Memory B cell (primary cell): ENCODE measurements around the gene MBD2.
A peak's percentile ranks its signal among the peaks of the same experiment; 100 is the strongest.
"Not testable (repeated sequence)": the region's sequence is repeated elsewhere in the genome, so short reads cannot be mapped to it uniquely, and the experiment has no call there.

Experiments used
- ATAC-seq: fragments of 150-1000 bp; cut with Tn5 transposase; 2 replicates; pipeline ENCODE4 v1.10.0; 2021; ENCODE audit warnings: low read depth, mild to moderate bottlenecking, moderate library complexity
- DNase-seq, 2 donors: peaks; one replicate each; pipeline ENCODE4 v3.0.0; 2022; ENCODE audit warnings: low spot score in 2 of 2
- H3K27ac Mint-ChIP-seq: one replicate; pipeline ENCODE4 v1.8.0; 2022; ENCODE audit warnings: mild to moderate bottlenecking, moderate library complexity, mixed read lengths
- H3K27me3 Mint-ChIP-seq: one replicate; pipeline ENCODE4 v1.8.0; 2022; ENCODE audit warnings: mixed read lengths
- H3K36me3 Mint-ChIP-seq: one replicate; pipeline ENCODE4 v1.8.0; 2022; ENCODE audit warnings: mild to moderate bottlenecking, mixed read lengths
- H3K4me1 Mint-ChIP-seq: one replicate; pipeline ENCODE4 v1.8.0; 2022; ENCODE audit warnings: mixed read lengths
- H3K4me3 Mint-ChIP-seq: one replicate; pipeline ENCODE4 v1.8.0; 2022; ENCODE audit warnings: mild to moderate bottlenecking, moderate library complexity, mixed read lengths
- H3K9me3 Mint-ChIP-seq: one replicate; pipeline ENCODE4 v1.8.0; 2022; ENCODE audit warnings: mixed read lengths

The MBD2 gene

DNA sequence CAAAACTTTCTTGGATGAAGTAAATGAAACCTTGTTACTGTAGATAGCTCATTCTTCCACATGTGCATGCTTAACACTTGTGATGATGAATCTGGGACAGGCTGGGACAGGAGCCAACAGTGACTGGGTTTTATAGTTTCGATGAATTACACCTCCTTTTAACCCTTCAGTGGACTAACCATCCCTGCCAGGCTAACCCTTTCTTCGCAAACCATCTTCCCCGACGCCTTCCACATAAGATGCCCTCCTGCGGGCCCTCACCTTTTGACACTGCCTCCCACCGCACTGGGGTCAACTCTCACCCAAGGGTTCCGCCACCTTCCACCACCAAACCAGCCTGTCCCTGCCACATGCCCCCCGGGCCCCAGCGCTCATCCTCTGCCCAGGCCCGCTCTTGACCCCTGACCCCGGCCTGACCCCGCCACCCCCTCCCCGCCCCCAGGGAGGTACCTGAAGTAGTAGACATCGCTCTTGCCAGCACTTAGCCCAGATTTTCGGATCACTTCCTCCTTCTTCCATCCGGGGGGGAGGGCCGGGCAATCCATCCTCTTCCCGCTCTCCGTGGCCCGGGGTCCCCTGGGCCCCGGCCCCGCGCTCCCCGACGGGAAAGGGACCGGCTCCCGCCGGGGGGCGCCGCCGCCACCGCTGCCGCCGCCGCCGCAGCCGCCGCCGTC lies 764 bp downstream of the MBD2 start:
- DNase-seq (peak in 1 of 2 donors; percentile 24), ATAC-seq (peak; percentile 15)
- Mint-ChIP-seq H3K36me3 (peaks cover 2% of the 10 kb centered on the region), H3K9me3 (no peaks in the 10 kb centered on the region), H3K4me3 (peak overlapping the region; percentile 91), H3K27me3 (no peaks in the 10 kb centered on the region), H3K4me1 (peaks cover 29% of the 10 kb centered on the region), H3K27ac (peak overlapping the region; percentile 87)

DNA sequence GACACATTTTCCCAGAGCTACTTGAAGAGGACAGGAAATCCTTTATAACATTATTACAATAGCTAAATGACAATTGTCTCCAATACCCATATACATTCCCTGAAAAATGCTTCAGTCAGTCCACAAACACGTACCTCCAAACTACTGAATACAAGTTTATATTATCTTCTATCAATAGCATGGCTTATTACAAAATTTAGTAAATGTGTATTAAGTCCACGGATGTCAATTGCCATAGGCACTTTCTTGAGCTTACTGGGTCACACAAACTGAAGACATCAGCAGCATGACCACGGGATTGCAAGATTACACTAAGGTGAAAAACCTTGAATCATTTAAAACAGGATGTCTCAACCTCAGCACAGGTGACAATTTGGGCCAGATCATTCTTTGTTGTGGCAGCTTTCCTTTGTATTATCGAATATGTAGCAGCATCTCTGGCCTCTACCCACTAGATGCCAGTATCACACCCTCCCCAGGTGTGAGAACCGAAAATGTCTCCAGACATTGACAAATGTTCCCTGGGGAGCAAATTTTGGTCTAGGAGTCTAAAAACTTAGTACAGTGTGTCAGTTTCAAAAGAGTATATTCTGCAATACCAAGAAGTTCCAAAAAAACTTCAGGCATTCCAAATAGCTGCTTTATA lies 1.4 kb downstream of the MBD2 start:
- H3K4me3 Mint-ChIP-seq, result peak overlapping the region; percentile 91
- no peaks in the 10 kb centered on the region for H3K9me3 Mint-ChIP-seq
- H3K27me3 Mint-ChIP-seq, result no peaks in the 10 kb centered on the region
- peak overlapping the region; percentile 87 for H3K27ac Mint-ChIP-seq
- peak; percentile 43 for ATAC-seq
- H3K36me3 Mint-ChIP-seq, result peaks cover 2% of the 10 kb centered on the region
- peaks cover 34% of the 10 kb centered on the region for H3K4me1 Mint-ChIP-seq
- peak; percentile 30 to 54 for DNase-seq

DNA sequence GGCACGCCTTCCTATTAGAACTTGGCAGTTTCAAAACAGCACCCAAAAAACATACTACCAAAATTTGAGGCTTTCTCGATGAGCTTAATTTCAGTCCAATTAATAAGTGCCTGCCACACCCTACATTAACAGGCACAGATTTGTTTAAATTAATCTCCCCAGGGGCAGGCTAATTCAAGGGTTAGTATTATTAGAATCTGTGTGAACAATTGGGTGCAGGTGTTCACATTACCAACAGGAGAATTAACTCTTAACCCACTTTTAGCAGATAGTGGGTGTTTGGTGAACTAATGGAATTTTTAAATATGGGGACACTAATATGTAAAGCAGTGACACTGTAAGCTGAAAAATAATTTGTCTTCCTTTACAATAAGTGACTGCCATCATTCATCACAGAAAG lies 4.1 kb downstream of the MBD2 start:
- Mint-ChIP-seq H3K27me3 (no peaks in the 10 kb centered on the region), H3K9me3 (no peaks in the 10 kb centered on the region), H3K36me3 (peaks cover 2% of the 10 kb centered on the region), H3K4me3 (peak overlapping the region; percentile 70), H3K27ac (peak overlapping the region; percentile 79), H3K4me1 (peaks cover 41% of the 10 kb centered on the region)
- DNase-seq (no peak), ATAC-seq (no peak)

DNA sequence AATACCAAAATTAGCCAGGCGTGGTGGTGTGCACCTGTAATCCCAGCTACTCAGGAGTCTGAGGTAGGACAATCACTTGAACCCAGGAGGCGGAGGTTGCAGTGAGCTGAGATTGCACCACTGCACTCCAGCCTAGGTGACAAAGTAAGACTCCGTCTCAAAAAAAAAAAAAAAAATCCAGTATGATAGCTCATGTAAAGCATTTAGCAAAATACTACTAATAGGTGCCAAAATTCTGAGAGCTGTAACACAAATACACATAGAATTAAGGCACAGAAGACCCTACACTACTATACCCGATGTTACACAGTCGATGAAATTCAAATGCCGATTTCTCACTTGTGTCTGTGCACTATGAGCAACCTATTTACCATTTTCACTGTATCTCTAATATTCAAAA lies 5.7 kb downstream of the MBD2 start:
- not testable (repeated sequence) for H3K4me3 Mint-ChIP-seq, DNase-seq, H3K36me3 Mint-ChIP-seq, H3K9me3 Mint-ChIP-seq, ATAC-seq, H3K27me3 Mint-ChIP-seq
- Mint-ChIP-seq H3K27ac (peak overlapping the region; percentile 79), H3K4me1 (peaks cover 44% of the 10 kb centered on the region)

DNA sequence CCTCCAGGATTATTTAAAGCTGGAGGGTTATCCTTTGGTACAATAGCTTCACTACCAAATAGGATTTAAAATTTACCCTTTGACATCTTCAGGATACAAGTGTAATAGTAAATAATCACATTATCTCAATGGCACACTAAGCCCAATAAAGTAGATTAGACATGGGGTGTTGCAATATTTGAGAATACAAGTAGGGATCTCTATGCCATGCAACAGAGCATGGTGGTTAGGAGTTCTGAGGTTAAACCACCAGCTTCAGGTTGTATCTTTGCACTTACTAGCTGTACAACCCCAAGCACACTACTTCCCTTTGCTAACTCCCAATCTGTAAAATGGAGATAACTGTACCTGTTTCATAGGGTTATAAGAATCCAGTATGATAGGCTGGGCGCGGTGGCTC lies 6.2 kb downstream of the MBD2 start:
- ATAC-seq, result no peak
- no peak for DNase-seq
- peaks cover 2% of the 10 kb centered on the region for H3K36me3 Mint-ChIP-seq
- no peaks in the 10 kb centered on the region for H3K9me3 Mint-ChIP-seq
- no peak overlapping the region for H3K27ac Mint-ChIP-seq
- H3K4me3 Mint-ChIP-seq, result peak overlapping the region; percentile 2
- H3K27me3 Mint-ChIP-seq, result no peaks in the 10 kb centered on the region
- H3K4me1 Mint-ChIP-seq, result peaks cover 44% of the 10 kb centered on the region

DNA sequence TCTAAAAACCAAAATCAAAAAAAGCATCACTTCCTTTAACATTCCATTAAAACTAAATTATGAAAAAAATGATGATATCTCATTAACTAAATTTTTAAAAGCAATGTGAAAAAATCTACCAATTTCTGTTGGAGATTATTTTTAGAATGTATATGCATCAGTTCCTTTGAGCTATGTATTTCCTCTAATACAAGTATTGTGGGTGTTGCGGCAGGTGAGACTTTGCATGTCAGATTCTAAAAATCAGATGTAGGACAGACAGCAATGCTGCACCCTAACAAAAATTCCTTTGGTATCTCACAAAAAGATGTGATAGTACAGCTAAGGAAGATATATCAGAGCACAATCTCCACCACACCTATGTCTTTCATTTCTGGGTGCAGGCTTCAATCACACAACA lies 6.8 kb downstream of the MBD2 start:
- Mint-ChIP-seq H3K4me1 (peaks cover 42% of the 10 kb centered on the region), H3K4me3 (peak overlapping the region; percentile 55), H3K9me3 (no peaks in the 10 kb centered on the region), H3K36me3 (peaks cover 2% of the 10 kb centered on the region), H3K27ac (no peak overlapping the region), H3K27me3 (no peaks in the 10 kb centered on the region)
- ATAC-seq (peak; percentile 65), DNase-seq (no peak)

DNA sequence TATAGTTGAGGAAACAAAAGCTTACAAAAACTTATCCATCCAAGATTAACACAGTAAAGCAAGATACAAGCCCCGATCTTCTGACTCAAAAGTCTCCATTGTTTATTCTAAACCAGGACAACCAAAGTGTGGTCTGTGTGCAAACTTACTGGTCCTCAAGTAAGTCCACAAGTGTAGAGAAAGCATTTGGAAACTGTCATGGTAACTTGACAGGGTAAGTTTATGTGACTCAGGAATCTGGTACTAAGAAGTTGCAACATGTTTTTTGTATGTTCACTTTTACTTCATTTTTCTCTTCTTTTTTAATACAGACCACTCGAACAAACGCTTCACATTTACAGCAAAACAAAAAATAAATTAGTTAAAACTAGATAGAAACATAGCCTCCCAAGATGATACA lies 9.4 kb downstream of the MBD2 start:
- Mint-ChIP-seq H3K36me3 (no peaks in the 10 kb centered on the region), H3K27ac (no peak overlapping the region), H3K4me1 (peaks cover 41% of the 10 kb centered on the region), H3K9me3 (no peaks in the 10 kb centered on the region), H3K4me3 (no peak overlapping the region), H3K27me3 (no peaks in the 10 kb centered on the region)
- DNase-seq (no peak), ATAC-seq (no peak)

DNA sequence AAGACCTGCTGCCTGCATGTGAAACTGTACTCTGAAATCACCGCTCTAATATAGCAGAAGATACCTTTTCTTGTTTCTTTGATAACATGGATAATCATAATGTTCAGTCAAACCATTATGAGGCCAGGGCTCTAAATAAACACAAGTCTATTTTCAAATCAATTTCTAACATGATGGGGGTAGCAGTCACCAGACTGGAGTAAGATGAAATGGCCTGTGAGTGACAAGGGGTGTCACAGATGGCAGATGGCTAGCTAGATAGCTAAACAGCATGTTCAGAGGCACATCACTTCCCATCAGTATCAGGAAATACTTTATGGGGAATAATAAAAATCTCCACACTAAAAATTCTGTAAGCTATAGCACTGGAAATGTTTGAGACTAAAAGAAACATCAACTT lies 14.0 kb downstream of the MBD2 start:
- peak overlapping the region; percentile 2 for H3K27ac Mint-ChIP-seq
- peaks cover 3% of the 10 kb centered on the region for H3K36me3 Mint-ChIP-seq
- peak overlapping the region; percentile 39 for H3K4me3 Mint-ChIP-seq
- H3K9me3 Mint-ChIP-seq, result no peaks in the 10 kb centered on the region
- DNase-seq (no peak), ATAC-seq (peak; percentile 44)
- peaks cover 45% of the 10 kb centered on the region for H3K4me1 Mint-ChIP-seq
- no peaks in the 10 kb centered on the region for H3K27me3 Mint-ChIP-seq

DNA sequence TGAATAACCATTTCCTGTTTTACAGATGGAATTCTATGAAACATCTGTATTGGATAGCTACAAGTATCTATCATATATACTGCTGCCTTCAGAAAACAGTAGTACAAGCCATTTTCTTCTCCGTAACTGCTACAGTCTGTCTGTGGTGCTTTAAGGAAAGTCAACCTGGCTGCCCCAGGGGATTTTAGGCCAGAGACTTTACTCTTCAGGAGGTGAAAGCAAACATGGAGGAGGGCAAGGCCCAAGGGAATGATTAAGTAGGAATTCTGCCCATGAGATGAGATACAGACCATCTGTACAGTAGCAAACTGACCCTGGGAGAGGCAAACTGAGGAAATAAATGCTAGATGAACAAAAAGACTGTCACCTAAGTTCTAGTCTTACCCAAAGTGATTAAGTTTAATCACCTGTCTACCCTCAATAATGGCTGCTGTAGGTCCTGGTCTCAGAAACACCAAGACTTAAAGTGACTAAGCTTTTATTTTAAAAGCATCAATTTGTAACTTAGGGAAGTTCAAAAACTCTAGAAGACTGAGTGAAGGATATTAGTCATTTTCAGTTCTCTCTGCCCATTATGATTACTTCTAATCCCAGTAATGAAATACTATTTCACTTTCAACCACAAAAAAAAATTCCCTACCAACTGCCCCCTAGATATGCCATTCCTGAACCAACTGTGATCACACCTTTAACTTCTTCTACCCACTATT lies 14.8 kb downstream of the MBD2 start:
- Mint-ChIP-seq H3K27me3 (no peaks in the 10 kb centered on the region), H3K9me3 (no peaks in the 10 kb centered on the region), H3K4me1 (peaks cover 47% of the 10 kb centered on the region), H3K27ac (peak overlapping the region; percentile 2), H3K4me3 (peak overlapping the region; percentile 37), H3K36me3 (peaks cover 3% of the 10 kb centered on the region)
- DNase-seq, result no peak
- ATAC-seq, result peak; percentile 56

DNA sequence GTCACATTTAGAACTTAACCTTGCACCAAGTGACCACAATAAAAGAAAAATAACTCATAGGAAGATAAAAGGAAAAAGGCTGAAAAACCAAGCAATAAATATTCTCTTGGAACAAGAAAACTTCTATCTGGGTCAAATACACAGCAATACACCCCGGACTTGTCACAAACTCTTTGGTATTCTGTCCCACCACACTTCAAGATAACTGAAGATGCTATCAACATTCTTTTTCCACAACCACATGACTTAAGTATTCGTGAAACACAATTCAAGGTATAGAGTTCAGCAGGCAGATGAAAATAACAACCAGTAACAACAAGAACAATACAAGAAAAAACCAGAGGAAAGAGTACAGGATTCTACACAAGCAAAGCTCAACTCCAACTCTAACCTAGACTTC lies 18.0 kb downstream of the MBD2 start:
- Mint-ChIP-seq H3K27me3 (no peaks in the 10 kb centered on the region), H3K36me3 (peaks cover 12% of the 10 kb centered on the region), H3K9me3 (no peaks in the 10 kb centered on the region), H3K4me1 (peaks cover 43% of the 10 kb centered on the region), H3K27ac (peak overlapping the region; percentile 66), H3K4me3 (no peak overlapping the region)
- ATAC-seq, result no peak
- DNase-seq, result no peak

DNA sequence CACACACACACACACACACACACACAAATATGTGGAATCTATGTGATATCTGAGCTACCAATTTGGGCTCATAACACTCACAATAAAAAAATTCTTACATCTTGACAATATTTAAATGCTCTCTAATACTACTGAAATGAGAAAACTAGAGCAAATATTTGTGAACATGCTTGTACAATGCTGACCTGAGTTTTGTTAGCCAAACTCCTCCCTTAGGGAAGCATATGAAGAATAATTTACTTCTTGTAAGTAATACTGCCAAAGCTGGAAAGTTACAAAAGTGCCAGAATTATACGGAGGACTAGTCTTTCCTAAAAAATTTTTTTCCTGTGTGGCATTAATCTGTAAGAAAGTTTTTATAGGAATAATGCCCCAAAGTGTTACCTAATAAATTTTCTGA lies 18.5 kb downstream of the MBD2 start:
- Mint-ChIP-seq H3K27me3 (no peaks in the 10 kb centered on the region), H3K9me3 (no peaks in the 10 kb centered on the region), H3K36me3 (peaks cover 15% of the 10 kb centered on the region), H3K4me3 (no peak overlapping the region), H3K4me1 (peaks cover 40% of the 10 kb centered on the region), H3K27ac (peak overlapping the region; percentile 66)
- ATAC-seq (no peak), DNase-seq (no peak)

DNA sequence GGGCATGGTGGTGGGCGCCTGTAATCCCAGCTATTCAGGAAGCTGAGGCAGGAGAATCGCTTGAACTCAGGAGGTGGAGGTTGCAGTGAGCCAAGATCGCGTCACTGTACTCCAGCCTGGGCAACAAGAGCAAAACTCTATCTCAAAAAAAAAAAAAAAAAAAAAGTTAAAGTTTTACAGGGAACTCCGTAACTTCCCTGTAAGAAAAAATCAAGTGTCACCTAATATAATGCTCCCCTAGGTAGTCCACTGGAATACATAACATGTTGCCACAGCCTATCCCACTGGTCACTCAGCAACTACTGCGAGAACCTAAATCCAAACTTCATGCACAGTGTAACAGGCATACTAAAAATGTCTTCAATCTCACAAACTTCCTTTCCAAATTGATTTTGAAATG lies 19.0 kb downstream of the MBD2 start:
- H3K27me3 Mint-ChIP-seq, H3K4me3 Mint-ChIP-seq, ATAC-seq, H3K27ac Mint-ChIP-seq, H3K9me3 Mint-ChIP-seq, DNase-seq: not testable (repeated sequence)
- peaks cover 40% of the 10 kb centered on the region for H3K4me1 Mint-ChIP-seq
- peaks cover 15% of the 10 kb centered on the region for H3K36me3 Mint-ChIP-seq

DNA sequence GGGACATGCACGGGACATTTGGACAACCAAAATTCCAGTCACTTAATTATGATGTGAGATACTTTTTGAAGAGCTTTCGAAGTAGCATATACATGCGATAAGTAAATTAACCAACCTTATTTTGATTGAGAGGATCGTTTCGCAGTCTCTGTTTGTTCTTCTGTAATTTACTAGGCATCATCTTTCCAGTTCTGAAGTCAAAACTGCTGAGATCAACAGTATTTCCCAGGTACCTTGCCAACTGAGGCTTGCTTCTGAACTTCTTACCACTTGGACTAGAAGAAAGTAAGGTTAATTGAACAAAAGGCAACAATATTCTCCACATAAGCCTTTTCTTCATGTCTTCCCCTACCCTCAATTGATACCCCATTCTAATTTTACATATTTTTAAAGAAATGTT lies 19.6 kb downstream of the MBD2 start:
- Mint-ChIP-seq H3K27ac (no peak overlapping the region), H3K9me3 (no peaks in the 10 kb centered on the region), H3K36me3 (peaks cover 17% of the 10 kb centered on the region), H3K4me3 (no peak overlapping the region), H3K27me3 (no peaks in the 10 kb centered on the region), H3K4me1 (peaks cover 37% of the 10 kb centered on the region)
- no peak for DNase-seq
- no peak for ATAC-seq

DNA sequence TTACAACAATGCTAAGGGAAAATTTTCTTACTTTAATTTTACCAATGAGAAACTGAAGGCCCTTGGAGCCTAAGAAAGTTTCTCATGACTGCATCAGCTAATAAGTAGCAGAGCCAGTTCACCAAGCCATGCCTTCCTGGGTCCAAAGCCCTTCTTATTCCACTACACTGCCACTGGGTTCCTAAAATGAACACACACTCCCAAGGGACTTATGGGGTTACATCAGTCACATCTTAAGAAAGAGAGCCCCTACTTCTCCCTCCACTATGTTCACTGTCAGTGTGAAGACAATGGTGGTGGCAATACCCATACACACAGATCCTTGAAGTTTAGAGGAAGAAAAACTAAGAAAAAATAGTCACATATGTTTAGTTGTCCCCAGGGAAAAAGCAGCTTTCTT lies 20.6 kb downstream of the MBD2 start:
- no peak overlapping the region for H3K4me3 Mint-ChIP-seq
- no peaks in the 10 kb centered on the region for H3K27me3 Mint-ChIP-seq
- H3K36me3 Mint-ChIP-seq, result peaks cover 22% of the 10 kb centered on the region
- H3K27ac Mint-ChIP-seq, result peak overlapping the region; percentile 54
- DNase-seq, result no peak
- no peak for ATAC-seq
- peaks cover 37% of the 10 kb centered on the region for H3K4me1 Mint-ChIP-seq
- no peaks in the 10 kb centered on the region for H3K9me3 Mint-ChIP-seq
